ENCODE data around the gene MYOM1. TPM values are rescaled to one million over a fixed set of nuclear protein-coding genes. Genes with fewer than 3 reads are reported as not detected.

MYOM1 gene
- total RNA-seq, 1 experiment from 2014 or later: 0.37 TPM

GRCh38 chr18:3175195-3175758 lies 44.5 kb downstream of the MYOM1 start:
- CTCF ChIA-PET: interaction anchor here (0.7 kb wide), 1 partner anchor 26 kb away, joined by 4 read pairs; no protein-coding TSS in a partner anchor
- no peak overlapping the region for H3K4me3 ChIP-seq (ENCODE audit: low read depth, low read length, poor library complexity, severe bottlenecking)
- no peak for TF ChIP-seq EZH2 (IDR thresholded peaks at IDR 0.05; ENCODE audit: borderline replicate concordance, low read depth, low read length, poor library complexity, severe bottlenecking)
- TF ChIP-seq CTCF (conservative IDR thresholded peaks at IDR 0.05; ENCODE audit: low read depth, low read length): no peak
- H3K4me1 ChIP-seq (ENCODE audit: insufficient read depth, low read length, poor library complexity, severe bottlenecking): peaks cover 4% of the 10 kb centered on the region
- no peak overlapping the region for H3K27ac ChIP-seq (ENCODE audit: low read depth, low read length, poor library complexity, severe bottlenecking)
- H3K27me3 ChIP-seq (replicated peaks; ENCODE audit: insufficient read depth, low read depth, low read length, poor library complexity): no peaks in the 10 kb centered on the region
- H3K9me3 ChIP-seq (ENCODE audit: low read depth, low read length, poor library complexity, severe bottlenecking): no peaks in the 10 kb centered on the region
- no peaks in the 10 kb centered on the region for H3K36me3 ChIP-seq (ENCODE audit: insufficient read depth, low read length, poor library complexity, severe bottlenecking)
- no TSS peak for BruUV-seq (replicated peaks)
- POLR2A ChIA-PET (ENCODE audit: low non-redundant PET): no interaction called here
- no peak for DNase-seq (ENCODE audit: low spot score)
- intact Hi-C loops (cut with micrococcal nuclease; ENCODE audit: unreplicated experiment): no loop called here

GRCh38 chr18:3172097-3172496 lies 47.7 kb downstream of the MYOM1 start:
- no peak for DNase-seq (ENCODE audit: low spot score)
- CTCF ChIA-PET: no interaction called here
- H3K27me3 ChIP-seq (replicated peaks; ENCODE audit: insufficient read depth, low read depth, low read length, poor library complexity): no peaks in the 10 kb centered on the region
- no peak for TF ChIP-seq CTCF (conservative IDR thresholded peaks at IDR 0.05; ENCODE audit: low read depth, low read length)
- TF ChIP-seq EZH2 (IDR thresholded peaks at IDR 0.05; ENCODE audit: borderline replicate concordance, low read depth, low read length, poor library complexity, severe bottlenecking): no peak
- intact Hi-C loops (cut with micrococcal nuclease; ENCODE audit: unreplicated experiment): no loop called here
- no peaks in the 10 kb centered on the region for H3K36me3 ChIP-seq (ENCODE audit: insufficient read depth, low read length, poor library complexity, severe bottlenecking)
- peaks cover 4% of the 10 kb centered on the region for H3K4me1 ChIP-seq (ENCODE audit: insufficient read depth, low read length, poor library complexity, severe bottlenecking)
- POLR2A ChIA-PET (ENCODE audit: low non-redundant PET): no interaction called here
- no TSS peak for BruUV-seq (replicated peaks)
- no peak overlapping the region for H3K4me3 ChIP-seq (ENCODE audit: low read depth, low read length, poor library complexity, severe bottlenecking)
- no peak overlapping the region for H3K27ac ChIP-seq (ENCODE audit: low read depth, low read length, poor library complexity, severe bottlenecking)
- no peaks in the 10 kb centered on the region for H3K9me3 ChIP-seq (ENCODE audit: low read depth, low read length, poor library complexity, severe bottlenecking)

GRCh38 chr18:3171631-3172030 lies 48.1 kb downstream of the MYOM1 start:
- H3K27ac ChIP-seq (ENCODE audit: low read depth, low read length, poor library complexity, severe bottlenecking): no peak overlapping the region
- TF ChIP-seq CTCF (conservative IDR thresholded peaks at IDR 0.05; ENCODE audit: low read depth, low read length) (no peak), EZH2 (IDR thresholded peaks at IDR 0.05; ENCODE audit: borderline replicate concordance, low read depth, low read length, poor library complexity, severe bottlenecking) (no peak)
- H3K4me3 ChIP-seq (ENCODE audit: low read depth, low read length, poor library complexity, severe bottlenecking): no peak overlapping the region
- H3K9me3 ChIP-seq (ENCODE audit: low read depth, low read length, poor library complexity, severe bottlenecking): no peaks in the 10 kb centered on the region
- no peaks in the 10 kb centered on the region for H3K36me3 ChIP-seq (ENCODE audit: insufficient read depth, low read length, poor library complexity, severe bottlenecking)
- BruUV-seq (replicated peaks): no TSS peak
- ChIA-PET POLR2A (ENCODE audit: low non-redundant PET) (no interaction called here), CTCF (no interaction called here)
- no peaks in the 10 kb centered on the region for H3K27me3 ChIP-seq (replicated peaks; ENCODE audit: insufficient read depth, low read depth, low read length, poor library complexity)
- peaks cover 4% of the 10 kb centered on the region for H3K4me1 ChIP-seq (ENCODE audit: insufficient read depth, low read length, poor library complexity, severe bottlenecking)
- intact Hi-C loops (cut with micrococcal nuclease; ENCODE audit: unreplicated experiment): no loop called here
- no peak for DNase-seq (ENCODE audit: low spot score)
